ENCODE measurements around the gene GOLGB1. TPM values are rescaled to one million over a fixed set of nuclear protein-coding genes. Genes with fewer than 3 reads are reported as not detected.

The GOLGB1 gene
- total and polyA plus RNA-seq, 2 of the 4 experiments (the other 2 are of a cell fraction), result 13.3 to 30.3 TPM

GRCh38 chr3:121627622-121628021 lies 121.9 kb downstream of the GOLGB1 start:
- Histone ChIP-seq H3K4ac (ENCODE audit: low read depth, low read length) (no peak overlapping the region), H2BK15ac (ENCODE audit: low read depth, low read length) (no peak overlapping the region), H3K79me1 (ENCODE audit: low read depth in 1 of 2, low read length in 2 of 2) (no peaks in the 10 kb centered on the region), H2AFZ (replicated peaks; ENCODE audit: low read length, poor library complexity) (no peak overlapping the region), H4K8ac (ENCODE audit: low read depth in 2 of 2, low read length in 2 of 2) (no peak overlapping the region), H4K20me1 (ENCODE audit: insufficient read depth, low read length) (no peaks in the 10 kb centered on the region), H3K14ac (replicated peaks; ENCODE audit: low read depth, low read length) (no peak overlapping the region), H3K9ac (ENCODE audit: low read depth, low read length) (no peak overlapping the region), H2AK9ac (replicated peaks; ENCODE audit: low read depth, low read length, poor library complexity) (no peak overlapping the region), H2BK120ac (ENCODE audit: low read depth, low read length) (no peak overlapping the region), H3K9me1 (ENCODE audit: insufficient read depth, low read length) (no peaks in the 10 kb centered on the region), H4K5ac (ENCODE audit: low read depth, low read length) (no peak overlapping the region), H2BK20ac (ENCODE audit: low read depth, low read length) (no peak overlapping the region), H3K27me3 (ENCODE audit: control insufficient read depth, insufficient read depth, low read length) (peaks cover 6% of the 10 kb centered on the region), H3K27ac (ENCODE audit: insufficient read depth, low read length) (no peak overlapping the region), H4K91ac (ENCODE audit: insufficient read depth, low read depth, low read length) (no peak overlapping the region), H2BK5ac (ENCODE audit: low read depth, low read length, poor library complexity, severe bottlenecking) (no peak overlapping the region), H3K9me3 (ENCODE audit: control insufficient read depth, insufficient read depth, low read length) (no peaks in the 10 kb centered on the region), H3K36me3 (ENCODE audit: control insufficient read depth, insufficient read depth, low read length) (no peaks in the 10 kb centered on the region), H3K4me1 (ENCODE audit: control insufficient read depth, insufficient read depth, low read length) (no peaks in the 10 kb centered on the region), H2AK5ac (ENCODE audit: low read depth, low read length) (no peak overlapping the region), H3K4me3 (ENCODE audit: insufficient read depth, low read depth, low read length) (no peak overlapping the region), H3K23ac (ENCODE audit: low read depth, low read length) (no peak overlapping the region), H3K56ac (ENCODE audit: extremely low read depth, insufficient read depth, low read length) (no peak overlapping the region), H3K4me2 (ENCODE audit: low read depth, low read length) (no peak overlapping the region), H3K18ac (ENCODE audit: low read depth, low read length) (no peak overlapping the region)
- intact Hi-C loops (cut with micrococcal nuclease) (no loop called here), in situ Hi-C loops (cut with MboI; ENCODE audit: low sequenced_read_pairs) (no loop called here), dilution Hi-C loops (cut with HindIII; ENCODE audit: low sequenced_read_pairs, unreplicated experiment) (no loop called here)
- no TSS peak for BruUV-seq (replicated peaks)
- DNase-seq (no peak), ATAC-seq (ENCODE audit: low read depth) (no peak)
- ChIA-PET POLR2A (ENCODE audit: unreplicated experiment) (interaction anchor here (0.5 kb wide), 1 partner anchor 50 kb away, joined by 4 read pairs; no protein-coding TSS in a partner anchor), CTCF (no interaction called here)
- WGBS, 2 experiments (ENCODE audit: extremely low coverage in 2 of 2, insufficient read length in 1 of 2), result no CpG with 5 or more reads among the region's 3 CpGs
- TF ChIP-seq MAZ (IDR thresholded peaks at IDR 0.05; ENCODE audit: borderline replicate concordance, low read depth, low read length), result no peak
- no peak for TF ChIP-seq BHLHE40 (IDR thresholded peaks at IDR 0.05; ENCODE audit: low read depth, low read length)
- TF ChIP-seq RCOR1 (IDR thresholded peaks at IDR 0.05; ENCODE audit: insufficient replicate concordance, low read length), result no peak
- TF ChIP-seq CHD1 (IDR thresholded peaks at IDR 0.05; ENCODE audit: low read depth, low read length), result no peak
- TF ChIP-seq CEBPB (IDR thresholded peaks at IDR 0.05; ENCODE audit: low read depth, low read length), result no peak
- TF ChIP-seq MAFK (IDR thresholded peaks at IDR 0.05; ENCODE audit: low read depth, low read length), result no peak
- TF ChIP-seq SMC3 (IDR thresholded peaks at IDR 0.05; ENCODE audit: low read depth, low read length), result no peak
- TF ChIP-seq NFE2L2 (IDR thresholded peaks at IDR 0.05; ENCODE audit: low read depth, low read length), result no peak
- no peak for TF ChIP-seq RAD21 (IDR thresholded peaks at IDR 0.05; ENCODE audit: low read length)
- no peak for TF ChIP-seq FOS (IDR thresholded peaks at IDR 0.05; ENCODE audit: low read depth, low read length)
- no peak for TF ChIP-seq RFX5 (IDR thresholded peaks at IDR 0.05; ENCODE audit: low read depth, low read length)
- TF ChIP-seq MXI1 (IDR thresholded peaks at IDR 0.05; ENCODE audit: borderline replicate concordance, low read depth, low read length), result no peak
- TF ChIP-seq CTCF (conservative IDR thresholded peaks at IDR 0.05; ENCODE audit: low read depth, low read length), result no peak
- TF ChIP-seq ELK1 (IDR thresholded peaks at IDR 0.05; ENCODE audit: borderline replicate concordance, low read depth, low read length), result no peak
- TF ChIP-seq USF2 (IDR thresholded peaks at IDR 0.05; ENCODE audit: low read depth, low read length), result no peak
- no peak for TF ChIP-seq POLR2A (IDR thresholded peaks at IDR 0.05; ENCODE audit: low read depth, low read length)
